HEK293 (cell line): Measurements from ENCODE around the gene EXTL1.
A peak's percentile ranks its signal among the peaks of the same experiment; 100 is the strongest.

ENCODE experiments used
- CTCF ChIP-seq: fragments of 450-650 bp; formaldehyde crosslinking; IDR thresholded peaks from 2 replicates; pipeline ENCODE4 v1.5.1; 2016; ENCODE audit warnings: missing biosample characterization, missing genetic modification characterization
- ZBTB7A ChIP-seq: fragments of 450-650 bp; formaldehyde crosslinking; IDR thresholded peaks from 2 replicates; pipeline ENCODE4 v1.5.1; 2016; ENCODE audit warnings: low read depth, missing biosample characterization, missing genetic modification characterization
- ZNF112 ChIP-seq: fragments of 450-650 bp; formaldehyde crosslinking; IDR thresholded peaks from 2 replicates; pipeline ENCODE4 v1.5.0; 2017; ENCODE audit warnings: missing biosample characterization, missing genetic modification characterization
- ZNF362 ChIP-seq: fragments of 450-650 bp; formaldehyde crosslinking; IDR thresholded peaks from 2 replicates; pipeline ENCODE4 v1.5.1; 2016; ENCODE audit warnings: missing biosample characterization, missing genetic modification characterization
- ZNF530 ChIP-seq: fragments of 450-650 bp; formaldehyde crosslinking; IDR thresholded peaks from 2 replicates; pipeline ENCODE4 v1.5.1; 2016; ENCODE audit warnings: low read depth, missing biosample characterization, missing genetic modification characterization
- ZNF776 ChIP-seq: fragments of 450-650 bp; formaldehyde crosslinking; IDR thresholded peaks from 2 replicates; pipeline ENCODE4 v1.5.0; 2017; ENCODE audit warnings: missing biosample characterization, missing genetic modification characterization, borderline replicate concordance

DNA sequence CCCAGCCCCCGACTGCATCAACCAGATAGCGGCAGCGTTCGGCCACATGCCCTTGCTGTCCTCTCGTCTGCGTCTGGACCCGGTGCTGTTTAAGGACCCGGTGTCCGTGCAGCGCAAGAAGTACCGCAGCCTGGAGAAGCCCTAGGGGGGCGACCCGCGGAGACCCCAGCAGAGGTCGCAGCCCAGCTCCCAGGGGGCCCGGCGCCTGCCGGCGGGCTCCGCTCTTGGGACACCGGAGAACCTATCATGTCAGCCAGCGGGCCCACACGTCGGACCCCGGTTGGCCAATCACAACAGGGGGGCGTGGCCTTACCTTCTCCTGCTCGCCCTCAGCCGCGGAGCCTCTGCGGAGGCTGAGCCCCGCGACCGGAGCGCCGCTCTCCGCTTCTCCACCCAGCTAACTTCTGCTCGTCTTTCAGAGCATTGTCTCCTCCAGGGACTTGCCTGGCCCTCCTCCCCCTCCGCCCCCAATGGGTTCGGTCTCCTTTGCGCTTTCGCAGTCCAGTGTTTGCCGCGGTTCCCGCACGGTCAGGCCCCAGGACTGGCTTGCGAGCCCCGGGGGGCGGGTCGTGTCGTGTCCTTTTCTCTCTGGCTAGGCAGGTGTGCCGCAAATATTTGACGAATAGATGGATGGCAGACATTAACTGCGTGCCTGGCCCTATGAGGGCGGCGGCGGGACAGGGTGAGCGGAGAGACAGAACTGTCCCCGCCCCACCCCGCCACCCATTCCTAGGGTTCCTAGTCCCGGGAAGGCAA, 13.8 kb downstream of the EXTL1 start:
- TF ChIP-seq ZNF530 = no peak
- TF ChIP-seq ZNF112 = no peak
- TF ChIP-seq CTCF (tag by site-specific recombination) = peak; percentile 77; the same call in 1 of the 2 replicates
- no peak for TF ChIP-seq ZNF362 (tag by site-specific recombination)
- no peak for TF ChIP-seq ZNF776 (tag by site-specific recombination)
- peak; percentile 39; the same call in 1 of the 2 replicates for TF ChIP-seq ZBTB7A (tag by site-specific recombination)
